GM18511 (cell line): Measurements from ENCODE around the gene JAML.

Source experiments
- ATAC-seq: cut with Tn5 transposase; IDR thresholded peaks from one replicate; pipeline ENCODE4 v1.9.1; 2021; ENCODE audit warnings: mild to moderate bottlenecking, moderate library complexity; ENCODE audit not compliant: unreplicated experiment

JAML gene

GRCh38 chr11:118169300-118170140, 55.3 kb downstream of the JAML start:
- no peak for ATAC-seq

- ATAC-seq: no peak
Observed at GRCh38 chr11:118168751-118169150, 56.1 kb downstream of the JAML start.

DNA sequence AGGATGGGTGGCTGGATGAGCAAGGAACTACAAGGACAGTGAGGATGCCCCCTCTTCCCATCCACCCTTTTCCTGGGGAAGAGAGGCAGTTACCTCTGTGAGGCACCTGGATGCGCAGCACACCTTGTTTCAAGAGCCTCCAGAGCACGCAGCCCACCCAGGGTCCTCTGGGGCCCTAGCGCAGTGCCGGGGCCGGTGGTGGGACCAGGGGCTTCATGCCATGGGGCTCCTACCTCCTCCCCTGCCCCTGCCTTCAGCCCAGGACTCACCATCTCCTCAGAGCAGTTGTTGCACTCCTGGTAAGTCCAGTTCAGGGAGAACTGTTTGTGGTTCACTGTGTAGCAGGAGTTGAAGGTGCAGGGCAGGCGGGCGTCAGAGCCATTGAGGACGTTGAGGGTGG, 56.5 kb downstream of the JAML start:
- ATAC-seq: no peak

DNA sequence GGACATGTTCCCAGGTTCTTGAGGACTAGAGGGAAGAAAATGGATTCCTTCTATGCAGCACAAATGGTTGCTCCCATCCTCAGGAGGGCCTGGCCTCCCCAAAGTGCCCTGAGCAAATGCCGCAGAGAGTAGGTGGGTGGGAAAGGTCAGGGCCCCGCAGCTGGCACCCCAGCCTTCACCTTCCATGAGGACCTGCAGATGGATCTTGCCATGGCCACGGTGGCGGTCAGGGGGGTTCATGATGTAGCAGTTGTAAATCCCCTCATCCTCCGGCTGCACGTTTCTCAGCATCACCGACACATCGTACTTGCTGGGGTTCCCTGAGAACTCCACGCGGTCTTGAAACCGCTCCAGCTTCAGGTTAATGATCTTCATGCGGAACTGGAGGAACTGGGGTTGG, 56.9 kb downstream of the JAML start:
- ATAC-seq: no peak

DNA sequence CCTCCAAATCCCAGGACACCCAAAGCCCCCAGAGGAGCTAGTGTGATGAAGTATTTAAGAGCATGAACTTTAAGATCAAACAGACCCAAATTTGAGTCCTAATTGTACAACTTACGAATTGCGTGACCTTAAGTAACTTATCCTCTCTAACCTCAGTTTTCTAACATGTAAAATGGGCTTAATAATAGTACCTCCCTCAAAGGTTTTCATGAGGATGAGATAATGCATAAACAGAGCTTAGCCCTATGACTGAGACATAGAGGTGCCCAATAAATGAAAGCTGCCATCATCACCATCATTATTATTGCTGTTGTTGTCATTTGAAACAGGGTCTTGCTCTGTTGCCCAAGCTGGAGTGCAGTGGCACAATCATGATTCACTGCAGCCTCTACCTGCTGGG, 57.6 kb downstream of the JAML start:
- no peak for ATAC-seq

DNA sequence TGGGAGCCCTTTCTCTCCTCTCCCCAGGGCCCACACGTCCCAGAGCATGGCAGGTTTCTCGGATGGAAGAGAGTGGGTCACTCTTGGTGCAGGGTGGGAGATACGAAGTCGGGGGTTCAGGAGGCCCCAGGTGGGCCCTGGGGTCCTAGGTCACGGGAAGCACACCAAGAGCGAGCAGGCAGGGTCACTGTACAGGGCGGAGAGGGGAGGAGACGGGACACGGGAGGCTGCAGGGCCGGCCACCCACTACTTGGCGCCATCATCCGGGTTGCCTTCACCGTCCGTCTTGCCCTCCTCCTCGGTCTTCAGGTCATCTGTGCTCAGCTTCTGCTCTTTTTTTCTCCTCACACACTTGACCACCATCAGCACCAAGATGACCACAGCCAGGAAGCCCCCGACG, 58.2 kb downstream of the JAML start:
- no peak for ATAC-seq

- ATAC-seq: no peak
Observed at GRCh38 chr11:118164885-118165284, 59.9 kb downstream of the JAML start.

DNA sequence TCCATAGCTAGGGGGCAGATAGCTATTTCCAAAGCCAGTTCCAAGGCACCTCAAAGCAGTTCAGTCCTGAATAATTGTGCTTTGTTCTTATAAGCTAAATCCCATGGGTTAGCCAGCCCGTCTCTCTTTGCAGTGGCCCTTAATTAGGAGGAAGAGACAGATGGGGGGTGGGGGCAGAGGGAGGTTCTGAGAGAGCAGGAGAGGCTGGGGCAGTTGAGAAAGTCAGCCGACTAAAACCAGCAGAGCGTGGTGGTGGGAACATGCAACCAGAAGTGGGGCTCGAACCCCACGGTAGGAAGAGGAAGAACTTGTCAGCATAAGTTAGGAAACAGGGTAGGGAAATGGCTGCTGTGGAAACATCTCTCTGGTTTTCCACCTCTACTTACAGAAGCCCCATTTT, 61.3 kb downstream of the JAML start:
- ATAC-seq: no peak

DNA sequence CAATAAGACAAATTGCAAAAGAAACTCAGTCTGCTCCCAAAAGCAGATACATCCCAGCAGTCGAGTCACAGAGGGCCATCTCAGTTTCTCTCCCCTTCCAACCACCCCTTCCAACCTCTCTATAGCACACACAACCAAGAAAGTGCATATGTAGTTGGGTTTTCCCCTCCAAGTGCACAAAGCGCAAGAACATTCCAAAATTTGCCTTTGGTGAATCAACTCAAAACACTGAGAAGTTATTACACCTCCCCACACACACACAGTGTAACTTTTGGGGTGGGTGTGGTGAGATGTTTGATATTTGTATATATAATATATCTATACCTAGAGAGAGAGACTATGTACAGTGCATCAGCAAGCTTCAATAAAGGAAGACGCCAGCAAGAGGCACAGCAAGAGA, 62.0 kb downstream of the JAML start:
- no peak for ATAC-seq

- no peak for ATAC-seq
Observed at GRCh38 chr11:118161786-118162185, 63.0 kb downstream of the JAML start.

DNA sequence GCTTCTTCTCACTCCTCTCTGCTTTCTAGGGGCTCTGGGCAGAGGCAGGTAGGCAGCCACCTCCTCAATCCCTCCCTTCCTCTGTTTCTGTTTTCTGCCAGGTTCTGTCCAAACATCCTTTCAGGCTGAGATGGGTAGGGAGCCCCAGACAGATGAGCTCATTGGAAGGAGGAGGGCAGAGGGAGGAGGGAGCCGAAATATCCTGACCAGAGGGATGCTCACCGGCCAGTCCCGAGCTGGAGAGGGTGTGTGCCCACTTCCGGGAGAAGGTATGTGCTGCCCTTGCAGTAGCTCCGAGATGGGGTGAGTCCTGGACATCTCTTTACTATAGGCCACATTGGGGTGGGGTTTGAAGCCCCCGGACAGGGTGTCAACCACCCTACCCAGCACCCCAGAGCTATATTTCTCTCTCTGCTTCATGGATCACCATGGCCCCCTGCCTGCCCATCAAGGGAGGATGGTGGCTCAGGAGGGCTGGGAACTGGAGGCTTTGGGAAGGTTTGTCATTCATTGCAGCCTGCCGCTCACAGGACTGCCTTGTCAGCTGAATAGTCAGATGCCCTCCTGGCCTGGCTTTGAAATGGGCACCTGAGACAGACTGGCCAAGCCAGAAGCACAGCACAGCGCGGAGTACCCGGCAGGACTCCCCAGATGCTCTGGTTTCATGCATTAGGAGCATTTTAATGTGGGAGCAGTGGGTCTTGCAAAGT, 67.5 kb downstream of the JAML start:
- no peak for ATAC-seq

GRCh38 chr11:118156531-118157185, 68.2 kb downstream of the JAML start:
- ATAC-seq: no peak

GRCh38 chr11:118155776-118156530, 68.9 kb downstream of the JAML start:
- ATAC-seq: no peak

- no peak for ATAC-seq
Observed at GRCh38 chr11:118154641-118155040, 70.2 kb downstream of the JAML start.

DNA sequence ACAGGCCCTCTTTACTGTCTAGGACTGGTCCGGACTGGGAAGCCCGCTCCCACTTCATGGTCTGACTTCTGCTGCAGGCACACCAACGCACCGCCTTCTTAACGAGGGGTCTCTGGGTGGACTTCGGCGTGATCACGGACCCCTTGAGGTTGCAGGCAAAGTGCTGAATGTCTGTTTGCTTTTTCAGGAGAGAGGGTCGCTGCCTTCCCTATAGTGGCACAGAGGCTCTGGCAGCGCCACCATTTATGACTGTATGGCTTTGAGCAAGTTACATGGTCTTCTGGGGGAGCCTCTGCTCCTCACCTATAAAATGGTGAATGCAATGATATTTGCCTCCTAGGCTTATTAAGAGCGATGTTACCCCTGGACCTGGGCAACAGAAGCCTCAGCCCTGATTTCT, 70.8 kb downstream of the JAML start:
- no peak for ATAC-seq

DNA sequence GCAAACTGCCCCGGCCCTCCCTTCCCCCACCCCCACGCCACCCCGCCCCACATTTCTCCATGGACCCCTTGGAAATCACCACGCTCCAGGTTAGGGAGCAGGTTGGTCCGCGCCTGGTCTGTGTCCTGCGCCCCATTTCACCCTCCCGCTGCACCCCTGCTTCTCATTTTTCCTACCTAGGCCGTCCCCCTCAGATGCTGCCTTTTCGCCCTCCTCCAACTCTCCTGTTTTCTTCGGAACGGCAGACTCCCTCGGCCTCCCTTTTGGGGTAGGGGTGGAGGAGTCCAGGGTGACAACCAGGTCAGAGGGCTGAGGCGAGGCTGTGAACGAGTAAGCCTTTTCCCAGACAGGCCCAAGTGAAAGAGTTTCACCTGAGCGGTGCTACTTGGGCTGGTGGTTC, 71.3 kb downstream of the JAML start:
- ATAC-seq: no peak

GRCh38 chr11:118152552-118153471, 72.0 kb downstream of the JAML start, which contains the start of gene SCN4B:
TSS of gene SCN4B (minus strand) at chr11:118152823. CDS start at chr11:118152673, 150 bp downstream.
- no peak for ATAC-seq

DNA sequence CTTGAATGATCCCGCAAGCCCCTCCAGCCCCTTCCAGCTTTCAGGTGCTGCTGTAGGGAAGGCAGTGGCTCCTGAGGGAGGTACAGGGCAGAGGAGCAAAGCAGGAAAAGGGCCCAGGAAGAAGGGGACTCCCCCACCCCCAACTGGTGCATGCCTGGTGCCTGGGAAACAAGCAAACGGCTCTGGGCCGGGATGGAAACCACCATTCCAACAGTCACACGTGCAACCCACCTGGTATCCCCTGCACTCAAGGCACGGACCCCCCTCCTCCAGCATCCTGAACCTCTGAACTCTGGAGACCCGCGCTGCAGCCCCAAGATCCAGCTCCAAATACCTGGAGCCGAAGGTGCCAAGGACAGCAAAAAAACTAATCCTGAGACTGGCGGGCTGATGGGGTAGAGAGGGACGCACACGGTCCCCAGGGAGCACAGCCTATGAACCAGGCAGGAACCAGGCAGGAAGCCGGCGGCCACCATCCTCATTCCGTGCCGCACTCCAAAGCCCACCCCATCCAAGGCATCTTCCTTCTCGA, 72.7 kb downstream of the JAML start:
- ATAC-seq: no peak

GRCh38 chr11:118151431-118151830, 73.4 kb downstream of the JAML start:
- no peak for ATAC-seq

DNA sequence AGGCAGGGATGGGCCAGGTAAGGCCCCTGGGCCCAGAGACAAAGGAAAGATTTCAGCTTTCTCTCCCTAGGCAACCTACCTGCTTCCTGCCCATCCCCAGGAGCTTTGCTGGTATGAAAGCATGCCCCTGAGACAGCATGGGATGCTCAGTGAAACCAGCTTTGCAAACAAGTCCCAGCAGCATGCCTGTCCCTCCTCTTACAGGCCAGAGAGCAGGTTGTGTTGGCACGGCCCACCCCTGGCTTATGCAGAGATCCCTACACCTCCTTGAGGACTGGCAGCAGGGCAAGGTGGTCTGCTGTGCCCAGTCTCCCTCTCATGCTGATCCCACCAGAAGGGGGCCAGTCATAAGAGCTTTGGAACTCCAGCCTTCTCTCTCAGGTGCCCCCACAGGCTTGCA, 75.3 kb downstream of the JAML start:
- ATAC-seq: no peak
